ENCODE measurements around the gene KANSL2.
"Not testable (repeated sequence)": the region's sequence is repeated elsewhere in the genome, so short reads cannot be mapped to it uniquely, and the experiment has no call there.

DNA sequence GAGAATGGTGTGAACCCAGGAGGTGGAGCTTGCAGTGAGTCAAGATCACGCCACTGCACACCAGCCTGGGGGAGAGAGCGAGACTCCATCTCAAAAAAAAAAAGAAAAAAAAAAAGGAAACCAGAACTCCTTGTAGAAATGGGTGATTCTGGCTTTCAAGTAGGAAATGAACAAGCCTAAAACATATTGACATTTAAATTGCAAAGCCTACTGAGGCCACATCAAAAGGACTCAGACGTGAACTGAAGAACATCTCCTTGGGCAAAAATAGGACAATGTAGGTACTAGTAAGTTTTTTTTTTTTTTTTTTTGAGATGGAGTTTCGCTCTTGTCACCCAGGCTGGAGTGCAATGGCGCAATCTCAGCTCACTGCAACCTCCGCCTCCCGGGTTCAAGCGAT is 36.7 kb downstream of the KANSL2 start:
- TF ChIP-seq EZH2 (IDR thresholded peaks at IDR 0.05; ENCODE audit: low read depth) = not testable (repeated sequence)
- TF ChIP-seq, protein P1, sequence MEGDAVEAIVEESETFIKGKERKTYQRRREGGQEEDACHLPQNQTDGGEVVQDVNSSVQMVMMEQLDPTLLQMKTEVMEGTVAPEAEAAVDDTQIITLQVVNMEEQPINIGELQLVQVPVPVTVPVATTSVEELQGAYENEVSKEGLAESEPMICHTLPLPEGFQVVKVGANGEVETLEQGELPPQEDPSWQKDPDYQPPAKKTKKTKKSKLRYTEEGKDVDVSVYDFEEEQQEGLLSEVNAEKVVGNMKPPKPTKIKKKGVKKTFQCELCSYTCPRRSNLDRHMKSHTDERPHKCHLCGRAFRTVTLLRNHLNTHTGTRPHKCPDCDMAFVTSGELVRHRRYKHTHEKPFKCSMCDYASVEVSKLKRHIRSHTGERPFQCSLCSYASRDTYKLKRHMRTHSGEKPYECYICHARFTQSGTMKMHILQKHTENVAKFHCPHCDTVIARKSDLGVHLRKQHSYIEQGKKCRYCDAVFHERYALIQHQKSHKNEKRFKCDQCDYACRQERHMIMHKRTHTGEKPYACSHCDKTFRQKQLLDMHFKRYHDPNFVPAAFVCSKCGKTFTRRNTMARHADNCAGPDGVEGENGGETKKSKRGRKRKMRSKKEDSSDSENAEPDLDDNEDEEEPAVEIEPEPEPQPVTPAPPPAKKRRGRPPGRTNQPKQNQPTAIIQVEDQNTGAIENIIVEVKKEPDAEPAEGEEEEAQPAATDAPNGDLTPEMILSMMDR (conservative IDR thresholded peaks at IDR 0.05) = not testable (repeated sequence)
